A673 (cell line): ENCODE data around the gene SEM1. TPM values are rescaled to one million over a fixed set of nuclear protein-coding genes. Genes with fewer than 3 reads are reported as not detected.
A peak's percentile ranks its signal among the peaks of the same experiment; 100 is the strongest.

Source experiments
- BruUV-seq: library from RNA; stranded (reverse); fragments of 400-500 nt; replicated peaks from 2 replicates; lab custom pipeline; 2021; lab: Mats Ljungman, UMichigan
- CTCF ChIA-PET: fragments of 300-600 bp; sonication (Branson Sonifier 250); formaldehyde crosslinking; loops from one replicate; lab custom pipeline; 2022; ENCODE audit warnings: antibody characterized with exemption; lab: Charles Lee
- POLR2A ChIA-PET: fragments of 300-600 bp; sonication (Branson Sonifier 250); formaldehyde crosslinking; loops from one replicate; lab custom pipeline; 2022; ENCODE audit warnings: antibody characterized with exemption; ENCODE audit not compliant: low non-redundant PET; lab: Charles Lee
- DNase-seq: peaks from one replicate; pipeline ENCODE4 v3.0.0-alpha.2; 2015; ENCODE audit warnings: low spot score
- H3K27ac ChIP-seq: fragments of 200-600 bp; sonication (generic); 2 replicates; pipeline ENCODE4 v1.5.1; 2016; ENCODE audit warnings: mixed run types, low read depth, mild to moderate bottlenecking, mixed read lengths, antibody characterized with exemption, low read length; ENCODE audit not compliant: poor library complexity, severe bottlenecking
- H3K27me3 ChIP-seq: fragments of 200-600 bp; sonication (generic); replicated peaks from 2 replicates; pipeline ENCODE4 v1.6.1; 2017; ENCODE audit warnings: mixed run types, low read depth, mild to moderate bottlenecking, mixed read lengths, antibody characterized with exemption, low read length; ENCODE audit not compliant: insufficient read depth, poor library complexity
- H3K36me3 ChIP-seq: fragments of 200-600 bp; sonication (generic); 2 replicates; pipeline ENCODE4 v1.6.1; 2016; ENCODE audit warnings: mixed run types, mild to moderate bottlenecking, mixed read lengths, antibody characterized with exemption, low read length; ENCODE audit not compliant: insufficient read depth, poor library complexity, severe bottlenecking
- H3K4me1 ChIP-seq: fragments of 200-600 bp; sonication (generic); 2 replicates; pipeline ENCODE4 v1.6.1; 2017; ENCODE audit warnings: mixed run types, mild to moderate bottlenecking, mixed read lengths, antibody characterized with exemption, low read length; ENCODE audit not compliant: insufficient read depth, poor library complexity, severe bottlenecking
- H3K4me3 ChIP-seq: fragments of 200-600 bp; sonication (generic); 2 replicates; pipeline ENCODE4 v1.5.1; 2016; ENCODE audit warnings: low read depth, mixed run types, mild to moderate bottlenecking, mixed read lengths, low read length; ENCODE audit not compliant: poor library complexity, severe bottlenecking
- H3K9me3 ChIP-seq: fragments of 200-600 bp; sonication (generic); 2 replicates; pipeline ENCODE4 v1.6.1; 2016; ENCODE audit warnings: mixed run types, low read depth, mild to moderate bottlenecking, mixed read lengths, antibody characterized with exemption, low read length; ENCODE audit not compliant: poor library complexity, severe bottlenecking
- CTCF ChIP-seq: fragments of 300-800, 200-600 bp; sonication (generic); conservative IDR thresholded peaks from 2 replicates; pipeline ENCODE4 v1.5.1; 2017; ENCODE audit warnings: low read depth, mild to moderate bottlenecking, antibody characterized with exemption, low read length, moderate library complexity, mixed read lengths
- EZH2 ChIP-seq: fragments of 200-600 bp; sonication (generic); IDR thresholded peaks from 2 replicates; pipeline ENCODE4 v1.6.1; 2017; ENCODE audit warnings: borderline replicate concordance, low read depth, mild to moderate bottlenecking, mixed read lengths, antibody characterized with exemption, low read length; ENCODE audit not compliant: poor library complexity, severe bottlenecking
- intact Hi-C: fragments of 100-400 bp; cut with micrococcal nuclease; formaldehyde crosslinking; loops from one replicate; pipeline ENCODE4 v1.10.0; 2022; ENCODE audit not compliant: unreplicated experiment
- total RNA-seq: library from RNA; stranded (reverse); gene quantifications from 2 replicates; pipeline ENCODE4 v1.2.3, GENCODE V29; 2021

SEM1 gene
- total RNA-seq, 1 experiment from 2014 or later, result 122 TPM

DNA sequence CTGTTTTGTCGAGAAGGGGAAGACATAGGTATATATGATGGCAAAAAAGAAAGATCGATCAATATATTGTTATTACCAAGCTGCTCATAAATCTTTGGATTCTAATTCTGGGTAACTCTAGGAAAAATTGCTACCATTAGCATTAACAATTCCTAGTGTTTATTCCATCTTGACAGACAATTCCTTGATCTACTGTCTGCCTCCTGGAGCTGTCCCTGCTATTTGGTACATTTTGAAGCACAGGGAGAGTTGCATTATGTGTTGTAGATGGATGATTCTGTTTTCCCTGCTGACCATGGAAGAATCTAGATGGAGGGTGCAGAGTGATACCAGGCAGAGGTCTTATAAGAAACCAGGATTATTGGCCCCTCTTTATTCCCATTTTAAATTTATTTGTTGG, 29.1 kb upstream of the SEM1 start:
- TF ChIP-seq CTCF (no peak), EZH2 (no peak)
- ChIA-PET CTCF (no interaction called here), POLR2A (no interaction called here)
- Histone ChIP-seq H3K4me1 (peaks cover 54% of the 10 kb centered on the region), H3K4me3 (no peak overlapping the region), H3K36me3 (no peaks in the 10 kb centered on the region), H3K27me3 (no peaks in the 10 kb centered on the region), H3K27ac (peak overlapping the region; percentile 82), H3K9me3 (no peaks in the 10 kb centered on the region)
- DNase-seq, result no peak
- intact Hi-C loops, result loop anchor here (2.0 kb wide), 1 partner anchor 662 kb away; no protein-coding TSS in a partner anchor
- no TSS peak for BruUV-seq

DNA sequence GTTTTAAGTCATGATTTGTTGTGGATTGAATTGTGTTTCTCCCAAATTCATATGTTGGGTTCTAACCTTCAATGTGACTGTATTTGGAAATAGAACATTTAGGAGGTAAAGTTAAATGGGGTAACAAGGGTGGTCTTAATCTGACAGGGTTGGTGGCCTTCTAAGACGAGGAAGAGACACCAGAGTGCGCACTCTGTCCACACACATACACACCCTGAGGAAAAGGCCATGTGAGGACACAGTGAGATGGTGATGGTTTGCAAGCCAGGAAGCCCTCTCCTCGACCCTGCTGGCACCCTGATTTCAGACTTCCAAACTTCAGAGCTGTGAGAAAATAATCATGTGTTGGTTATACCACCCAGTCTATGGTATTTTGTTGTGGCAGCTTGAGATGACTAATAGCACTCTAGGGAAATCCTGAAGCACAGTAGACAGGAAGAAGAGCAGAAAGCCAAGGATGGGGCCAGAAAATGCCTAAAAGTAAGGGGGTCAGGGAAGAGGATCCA, 28.0 kb upstream of the SEM1 start:
- Histone ChIP-seq H3K9me3 (no peaks in the 10 kb centered on the region), H3K27me3 (no peaks in the 10 kb centered on the region), H3K36me3 (no peaks in the 10 kb centered on the region), H3K4me3 (no peak overlapping the region), H3K4me1 (peaks cover 47% of the 10 kb centered on the region), H3K27ac (peak overlapping the region; percentile 63)
- no peak for TF ChIP-seq EZH2
- intact Hi-C loops, result loop anchor here (2.0 kb wide), 1 partner anchor 661 kb away; no protein-coding TSS in a partner anchor
- DNase-seq, result peak; percentile 33
- ChIA-PET CTCF (no interaction called here), POLR2A (no interaction called here)
- BruUV-seq, result no TSS peak

- intact Hi-C loops, result no loop called here
- no peak for TF ChIP-seq EZH2
- no peak for TF ChIP-seq CTCF
- BruUV-seq, result no TSS peak
- DNase-seq, result no peak
- Histone ChIP-seq H3K9me3 (no peaks in the 10 kb centered on the region), H3K4me1 (peaks cover 22% of the 10 kb centered on the region), H3K27me3 (no peaks in the 10 kb centered on the region), H3K4me3 (no peak overlapping the region), H3K36me3 (no peaks in the 10 kb centered on the region), H3K27ac (no peak overlapping the region)
- ChIA-PET CTCF (no interaction called here), POLR2A (interaction anchor here (0.6 kb wide), 1 partner anchor 11 kb away, joined by 3 read pairs; no protein-coding TSS in a partner anchor)
Observed at GRCh38 chr7:96734343-96734742, 24.7 kb upstream of the SEM1 start.

GRCh38 chr7:96729820-96730219, 20.2 kb upstream of the SEM1 start:
- no peaks in the 10 kb centered on the region for H3K9me3 ChIP-seq
- no peak overlapping the region for H3K27ac ChIP-seq
- DNase-seq, result no peak
- ChIA-PET CTCF (no interaction called here), POLR2A (no interaction called here)
- H3K36me3 ChIP-seq, result no peaks in the 10 kb centered on the region
- no TSS peak for BruUV-seq
- no peak overlapping the region for H3K4me3 ChIP-seq
- TF ChIP-seq EZH2 (no peak), CTCF (no peak)
- H3K4me1 ChIP-seq, result no peaks in the 10 kb centered on the region
- intact Hi-C loops, result no loop called here
- H3K27me3 ChIP-seq, result no peaks in the 10 kb centered on the region
